HUDEP-2 (cell line): ENCODE data around the gene SLC12A2.
A peak's percentile ranks its signal among the peaks of the same experiment; 100 is the strongest.

Experiments used
- DNase-seq, 76 experiments: peaks; one replicate each; lab custom pipeline; 2025; ENCODE audit not compliant: unreplicated experiment in 76 of 76; lab: John Stamatoyannopoulos, UW

Gene SLC12A2

DNA sequence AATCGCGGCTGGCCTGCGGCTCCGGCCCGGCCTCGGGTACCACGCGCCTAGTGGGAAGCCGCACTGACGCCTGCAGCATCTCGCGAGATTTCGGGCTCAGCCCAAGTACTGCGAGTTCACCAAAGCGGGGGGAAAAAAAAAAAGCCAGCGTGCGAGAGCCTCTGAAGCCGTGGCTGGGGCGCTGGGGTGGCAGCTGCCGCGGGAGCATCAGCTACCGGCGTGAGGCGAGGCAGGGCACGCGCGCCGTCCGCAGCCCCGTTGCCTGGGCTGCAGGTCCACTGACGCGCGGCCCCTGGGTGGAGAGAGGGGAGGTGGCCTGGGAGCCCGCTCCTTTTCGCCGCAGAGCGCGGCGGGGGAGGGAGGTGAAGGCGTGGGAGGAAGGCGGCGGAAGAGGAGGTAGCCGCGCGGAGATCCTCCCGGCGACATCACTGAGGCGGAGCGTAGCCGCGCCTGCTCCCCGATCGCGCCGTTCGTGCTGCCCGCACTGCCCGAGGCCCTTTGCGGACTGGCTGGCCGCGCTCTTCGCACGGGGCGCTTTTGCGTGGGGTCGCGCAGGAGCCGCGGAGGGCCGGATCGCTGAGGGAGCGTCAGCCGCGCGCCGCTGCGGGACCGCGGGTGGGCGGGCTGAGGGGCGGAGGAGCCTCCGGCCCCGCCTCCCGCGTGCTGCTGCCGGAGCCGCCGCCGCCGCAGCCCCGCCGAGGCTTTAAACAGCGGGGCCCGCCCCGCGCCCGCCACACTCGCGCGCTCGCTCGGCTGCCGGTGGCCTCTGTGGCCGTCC, at the start of gene SLC12A2:
Gene SLC12A2 (plus strand): TSS at position 734 of the 778 bp plus-strand sequence. CDS start 189 bp downstream, outside the sequence.
- peak in 75 of 76 experiments; percentile 28 to 88 (median 76) for DNase-seq

DNA sequence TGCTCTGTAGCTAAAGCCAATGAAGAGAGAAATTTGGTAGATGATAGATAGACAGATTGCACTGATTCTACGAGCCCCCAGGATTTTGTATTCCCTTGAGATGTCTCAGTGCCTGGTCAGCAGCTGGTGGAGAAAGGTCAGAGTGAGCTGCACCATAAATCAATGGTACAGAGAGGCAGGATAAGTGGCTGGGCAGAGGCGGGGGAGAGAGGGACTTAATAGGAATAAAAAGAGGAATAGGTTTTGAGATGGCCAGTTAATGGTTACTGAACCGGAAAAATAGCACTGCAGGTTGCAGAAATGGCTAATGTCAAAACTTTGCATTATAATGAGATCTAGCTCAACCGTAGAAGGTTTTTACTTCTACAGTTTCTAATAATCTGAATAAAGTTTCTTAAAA, 47.9 kb upstream of the SLC12A2 start:
- no peak for DNase-seq

DNA sequence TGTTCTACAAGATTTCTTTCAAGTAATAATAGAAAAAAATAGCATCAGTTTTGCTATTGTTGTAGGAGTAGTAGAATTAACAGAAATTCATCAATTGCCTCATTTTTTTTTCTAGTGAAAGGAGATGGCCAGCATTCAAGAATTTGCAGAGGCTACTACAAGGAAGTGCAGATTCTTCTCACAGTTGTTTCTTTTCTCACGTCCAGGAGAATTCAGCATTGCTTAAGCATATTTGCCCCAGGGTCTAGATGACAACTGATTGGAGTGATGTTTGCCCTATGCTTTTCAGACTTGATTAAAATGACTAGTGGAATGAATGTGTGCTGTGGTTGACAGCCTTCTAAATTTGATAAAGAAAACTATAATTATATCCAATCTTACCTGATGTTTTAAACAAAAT, 46.6 kb upstream of the SLC12A2 start:
- no peak for DNase-seq

DNA sequence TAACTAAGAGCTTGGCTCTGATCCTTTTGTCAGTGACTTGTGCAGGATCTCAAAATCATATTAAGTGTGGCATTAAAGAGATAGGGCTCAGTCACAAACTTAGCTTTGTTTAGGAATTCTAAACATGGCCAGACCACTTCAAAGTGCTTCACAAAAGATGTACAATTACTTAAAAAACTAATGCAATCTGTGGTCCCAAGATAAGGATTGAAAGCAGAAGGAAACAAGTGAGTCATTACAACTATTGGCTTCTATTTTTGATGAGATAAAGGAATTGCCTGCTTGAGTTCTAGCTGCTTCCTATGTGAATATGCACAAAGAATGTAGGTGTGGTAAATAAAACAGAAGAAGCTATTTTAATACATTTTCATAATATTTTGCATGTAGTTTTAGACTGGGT, 44.9 kb upstream of the SLC12A2 start:
- peak in 28 of 76 experiments; percentile 2 to 68 (median 25) for DNase-seq

DNA sequence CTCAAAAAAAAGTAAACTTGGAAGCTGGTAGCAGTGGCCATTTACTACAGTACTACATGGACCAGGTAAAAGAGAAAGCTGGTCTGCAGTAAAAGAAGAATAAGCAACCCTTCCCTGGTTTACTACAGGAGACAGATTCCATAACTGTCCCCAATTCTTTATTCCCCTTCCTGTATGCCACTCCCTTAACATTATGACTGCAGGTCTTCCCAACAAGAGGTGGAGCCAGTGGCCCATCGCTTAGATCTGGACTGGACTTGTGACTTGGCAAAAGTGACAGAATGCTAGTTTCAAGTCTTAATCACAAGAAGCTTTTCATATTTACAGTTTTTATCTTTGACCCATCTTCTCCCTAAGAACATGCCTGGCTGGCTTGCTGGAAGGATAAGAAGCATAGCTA, 42.6 kb upstream of the SLC12A2 start:
- peak in 4 of 76 experiments; percentile 0 to 5 (median 2) for DNase-seq

DNA sequence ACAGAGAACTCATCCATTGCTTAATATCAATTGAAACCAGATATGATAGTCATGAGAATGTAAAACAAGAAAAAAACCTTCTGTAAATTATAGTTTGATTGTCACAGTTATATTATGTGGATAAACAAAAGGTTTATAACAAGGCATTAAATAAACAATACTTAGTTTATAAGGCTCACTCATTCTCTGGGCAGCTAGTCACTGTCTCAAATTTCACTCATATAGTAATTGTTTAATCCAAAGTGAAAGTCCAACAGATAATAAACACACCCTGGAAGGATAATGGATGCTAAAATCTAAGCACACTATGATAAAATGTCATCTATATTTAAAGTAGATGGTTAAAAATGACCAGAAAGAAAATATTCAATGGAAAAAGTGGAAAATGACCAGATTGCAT, 30.8 kb upstream of the SLC12A2 start:
- no peak for DNase-seq

DNA sequence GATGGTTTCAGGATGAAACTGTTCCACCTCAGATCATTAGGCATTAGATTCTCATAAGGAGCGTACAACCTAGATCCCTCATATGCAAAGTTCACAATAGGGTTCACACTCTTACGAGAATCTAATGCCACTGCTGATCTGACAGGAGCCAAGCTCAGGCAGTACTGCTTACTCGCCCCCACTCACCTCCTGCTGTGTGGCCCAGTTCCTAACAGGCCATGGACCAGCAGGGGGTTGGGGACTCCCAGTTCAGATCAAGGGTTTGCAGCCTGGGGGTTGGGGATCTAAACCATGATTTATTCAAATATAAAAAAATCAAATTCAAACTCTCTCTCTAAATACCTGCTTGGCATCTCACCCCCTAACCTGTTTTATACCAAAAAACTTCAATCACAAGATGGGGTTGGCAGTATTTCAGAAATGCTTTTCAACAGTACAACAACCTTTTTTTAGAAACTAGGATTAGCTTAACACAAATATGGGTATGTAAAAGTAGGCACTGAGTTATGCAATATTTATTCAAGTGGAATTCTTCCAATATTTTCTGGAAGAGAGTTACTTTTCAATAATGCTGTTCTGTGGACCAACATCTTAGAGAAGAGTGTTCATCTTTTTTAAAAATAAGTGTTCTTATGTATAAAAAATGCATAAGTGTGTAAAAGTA, 30.1 kb upstream of the SLC12A2 start:
- no peak for DNase-seq

DNA sequence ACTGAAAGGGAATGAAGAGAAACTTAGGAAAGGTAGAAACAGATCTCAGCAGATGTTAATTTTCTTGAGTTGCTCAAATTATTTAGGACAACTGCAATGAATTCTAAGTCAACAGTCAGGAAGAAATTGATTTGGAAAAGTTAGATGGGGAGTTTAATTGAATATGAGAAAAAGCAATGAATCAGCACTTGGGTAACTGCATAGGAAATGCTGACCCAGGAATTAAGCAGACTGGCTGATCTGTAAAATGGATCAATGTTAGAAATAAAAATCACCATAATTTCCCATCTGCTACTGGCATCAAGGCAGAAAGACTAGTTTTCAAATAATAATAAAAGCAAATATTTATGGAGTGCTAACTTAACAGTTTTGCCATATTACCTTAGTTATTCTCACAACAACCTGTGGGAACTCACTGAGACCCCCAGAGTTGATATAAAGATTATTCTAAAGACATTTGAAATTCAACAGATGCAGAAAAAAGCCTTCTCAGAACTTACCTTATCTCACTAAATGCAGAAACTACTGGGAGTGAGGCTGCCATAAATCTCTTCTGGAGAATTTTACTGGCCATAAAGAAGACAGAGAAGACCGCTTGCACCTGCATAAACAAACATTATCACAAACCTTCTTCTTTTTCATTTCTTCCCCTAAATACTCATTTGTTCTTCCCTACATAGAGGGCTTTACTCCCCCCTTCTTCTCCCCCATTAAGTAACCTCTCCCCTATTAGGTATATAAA, 22.8 kb upstream of the SLC12A2 start:
- DNase-seq = no peak

DNA sequence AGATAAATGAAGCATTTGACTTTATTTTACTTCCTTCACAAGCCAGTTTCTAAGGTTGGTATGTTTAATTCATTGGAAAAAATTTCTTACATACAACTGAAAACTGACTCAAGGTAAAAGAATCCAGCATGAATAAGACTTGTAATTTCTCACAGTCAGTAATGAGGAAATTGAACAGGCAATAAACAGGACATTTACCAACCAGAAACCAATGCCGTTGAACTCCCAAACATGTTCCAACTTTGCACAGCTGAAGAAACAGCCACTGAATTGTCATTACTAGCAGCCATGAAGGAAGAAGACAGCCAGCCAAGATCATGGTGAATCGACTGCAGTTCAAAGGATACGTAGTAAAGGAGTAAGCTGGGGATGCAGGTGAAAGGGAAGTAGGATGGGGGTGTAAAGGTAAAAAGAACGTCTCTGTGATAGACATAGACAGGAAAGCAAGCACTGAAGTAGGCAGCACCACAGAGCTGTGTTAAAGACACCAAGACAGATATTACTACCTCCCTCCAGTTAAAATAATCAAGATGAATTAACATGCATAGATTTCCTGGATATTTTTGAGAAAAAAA, 21.3 kb upstream of the SLC12A2 start:
- DNase-seq = no peak

DNA sequence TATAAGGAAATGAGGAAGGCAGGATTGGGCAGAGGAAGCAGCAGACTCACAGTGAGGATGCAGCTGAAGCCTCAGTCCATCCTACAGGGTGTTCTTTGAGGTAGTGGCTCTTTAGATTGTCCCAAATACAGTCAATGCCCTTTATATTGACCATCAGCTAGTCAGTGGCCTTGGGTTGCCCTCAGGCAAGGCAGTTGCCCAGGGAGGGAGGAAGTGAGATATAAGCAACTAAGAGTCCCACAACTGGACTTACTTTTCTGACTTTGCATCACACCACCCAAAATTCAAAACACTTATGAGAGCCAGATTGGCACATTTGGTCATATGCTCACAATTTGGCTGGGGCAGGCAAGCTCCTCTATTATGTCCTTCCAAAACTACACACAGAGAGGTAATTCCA, 9.4 kb upstream of the SLC12A2 start:
- DNase-seq = no peak

DNA sequence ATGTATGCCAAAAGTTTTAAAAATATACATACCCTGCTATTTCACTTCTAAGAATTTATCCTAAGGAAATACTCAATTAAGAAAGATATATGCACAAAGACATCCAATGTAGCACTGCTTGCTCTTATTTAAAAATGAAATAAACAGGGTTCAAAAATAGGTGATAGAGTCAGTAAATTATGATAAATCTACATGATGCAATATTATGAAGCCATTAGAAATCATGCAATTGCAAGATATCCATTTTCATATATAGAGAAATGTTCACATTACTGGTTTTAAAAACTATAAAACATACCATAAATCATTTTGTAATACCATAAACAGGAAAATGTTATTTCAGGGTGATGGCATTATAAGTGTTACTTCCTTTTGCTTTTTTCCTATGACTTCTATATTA, 8.6 kb upstream of the SLC12A2 start:
- no peak for DNase-seq

DNA sequence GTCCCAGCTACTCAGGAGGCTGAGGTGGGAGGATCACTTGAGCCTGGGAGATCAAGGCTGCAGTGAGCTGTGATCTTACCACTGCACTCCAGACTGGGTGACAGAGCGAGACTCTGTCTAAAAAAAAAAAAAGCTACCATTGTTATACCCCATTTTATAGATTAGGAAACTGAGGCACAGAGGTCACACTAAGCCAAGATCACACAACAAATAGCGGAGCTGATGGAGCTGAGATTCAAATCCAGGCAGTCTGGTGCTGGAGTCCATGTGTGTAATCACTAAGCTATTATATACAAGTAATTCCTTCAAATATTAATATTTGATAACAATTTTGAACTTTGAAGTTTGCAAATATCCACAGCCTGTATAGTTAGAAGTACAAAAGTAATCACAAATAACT, 6.0 kb upstream of the SLC12A2 start:
- DNase-seq = no peak

DNA sequence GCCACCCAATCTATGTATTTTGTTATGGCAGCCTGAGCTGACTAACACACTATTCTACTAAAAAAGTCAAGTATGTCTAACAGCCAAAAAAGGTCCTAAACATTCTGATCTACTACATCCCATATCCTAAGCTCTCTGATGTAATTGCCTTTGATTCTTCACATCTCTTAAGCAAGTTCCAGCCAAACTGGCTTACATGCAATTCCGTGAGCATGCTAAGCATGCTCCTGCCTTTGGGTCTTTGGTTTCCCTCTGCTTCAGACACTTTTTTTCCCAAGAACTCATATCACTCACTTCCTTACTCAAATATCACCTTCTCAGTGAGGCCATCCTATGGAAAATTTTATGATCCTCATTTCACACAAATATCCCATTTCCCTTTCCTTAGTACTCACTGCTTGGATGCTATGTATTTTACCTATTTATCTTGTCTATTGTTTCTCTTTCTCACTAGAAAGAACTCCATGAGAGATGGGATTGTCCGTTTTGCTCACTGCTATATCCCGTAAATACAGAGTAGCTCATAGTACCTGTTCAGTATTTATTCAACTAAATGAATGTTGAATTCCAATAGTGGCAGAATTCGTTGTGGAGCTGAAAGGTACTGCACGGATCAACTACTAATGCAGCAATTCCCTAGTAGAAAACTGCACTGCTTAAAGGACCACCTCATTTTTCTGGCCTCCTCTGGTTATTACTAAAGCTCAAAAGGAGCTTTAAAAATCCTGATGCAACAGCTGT, 2.3 kb upstream of the SLC12A2 start:
- no peak for DNase-seq

DNA sequence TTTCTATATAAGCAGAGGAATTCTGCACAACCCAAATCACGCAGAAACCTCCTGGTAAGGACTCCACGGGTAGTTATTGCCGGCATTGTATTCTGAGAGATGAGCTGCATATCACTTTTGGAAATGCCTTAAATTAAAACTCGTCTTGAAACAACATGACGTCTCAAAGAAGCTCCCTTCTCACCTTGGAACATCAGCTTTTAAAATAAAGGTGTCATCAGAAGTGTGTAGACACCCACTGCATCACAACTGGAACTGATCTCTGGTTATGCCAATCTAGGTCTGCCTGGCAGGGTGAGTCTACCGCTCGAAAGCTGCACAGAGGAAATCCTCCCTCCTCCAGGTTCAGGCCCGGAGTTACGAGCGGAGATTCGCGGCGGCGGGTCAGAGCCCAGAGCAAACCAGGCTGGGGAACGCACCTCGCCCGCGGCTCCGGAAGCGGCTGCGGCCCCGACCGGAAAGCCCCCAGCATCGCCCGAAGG, 974 bp upstream of the SLC12A2 start:
- peak in 4 of 76 experiments; percentile 44 to 71 (median 62) for DNase-seq

DNA sequence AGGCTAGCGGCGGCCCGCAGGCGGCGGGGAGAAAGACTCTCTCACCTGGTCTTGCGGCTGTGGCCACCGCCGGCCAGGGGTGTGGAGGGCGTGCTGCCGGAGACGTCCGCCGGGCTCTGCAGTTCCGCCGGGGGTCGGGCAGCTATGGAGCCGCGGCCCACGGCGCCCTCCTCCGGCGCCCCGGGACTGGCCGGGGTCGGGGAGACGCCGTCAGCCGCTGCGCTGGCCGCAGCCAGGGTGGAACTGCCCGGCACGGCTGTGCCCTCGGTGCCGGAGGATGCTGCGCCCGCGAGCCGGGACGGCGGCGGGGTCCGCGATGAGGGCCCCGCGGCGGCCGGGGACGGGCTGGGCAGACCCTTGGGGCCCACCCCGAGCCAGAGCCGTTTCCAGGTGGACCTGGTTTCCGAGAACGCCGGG, 253 bp downstream of the SLC12A2 start:
- DNase-seq = peak in 5 of 76 experiments; percentile 18 to 53 (median 33)

DNA sequence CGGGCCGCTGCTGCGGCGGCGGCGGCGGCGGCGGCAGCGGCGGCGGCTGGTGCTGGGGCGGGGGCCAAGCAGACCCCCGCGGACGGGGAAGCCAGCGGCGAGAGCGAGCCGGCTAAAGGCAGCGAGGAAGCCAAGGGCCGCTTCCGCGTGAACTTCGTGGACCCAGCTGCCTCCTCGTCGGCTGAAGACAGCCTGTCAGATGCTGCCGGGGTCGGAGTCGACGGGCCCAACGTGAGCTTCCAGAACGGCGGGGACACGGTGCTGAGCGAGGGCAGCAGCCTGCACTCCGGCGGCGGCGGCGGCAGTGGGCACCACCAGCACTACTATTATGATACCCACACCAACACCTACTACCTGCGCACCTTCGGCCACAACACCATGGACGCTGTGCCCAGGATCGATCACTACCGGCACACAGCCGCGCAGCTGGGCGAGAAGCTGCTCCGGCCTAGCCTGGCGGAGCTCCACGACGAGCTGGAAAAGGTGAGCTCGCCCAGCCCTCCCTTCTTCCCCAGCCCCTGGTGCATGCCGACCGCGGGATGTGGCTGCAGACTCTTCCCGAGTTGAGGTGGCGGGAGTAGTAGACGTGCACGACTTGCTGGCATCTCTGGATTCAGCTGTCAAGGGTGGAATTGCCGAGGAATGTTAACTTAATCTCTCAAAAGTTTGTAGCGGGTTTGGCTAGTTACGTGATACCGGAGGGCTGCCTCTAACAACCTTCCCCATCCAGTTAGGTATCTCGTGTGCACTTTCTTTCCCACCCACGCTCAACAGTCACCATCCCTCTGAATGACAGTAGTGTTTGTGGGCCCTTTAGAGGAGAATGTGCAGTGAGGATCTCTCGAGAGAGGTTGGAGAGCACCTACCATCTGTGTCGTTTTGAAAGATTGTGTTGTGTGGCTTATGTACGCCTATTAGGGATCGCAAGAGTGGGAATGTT, 932 bp downstream of the SLC12A2 start:
- DNase-seq = peak in 30 of 76 experiments; percentile 0 to 43 (median 14)

DNA sequence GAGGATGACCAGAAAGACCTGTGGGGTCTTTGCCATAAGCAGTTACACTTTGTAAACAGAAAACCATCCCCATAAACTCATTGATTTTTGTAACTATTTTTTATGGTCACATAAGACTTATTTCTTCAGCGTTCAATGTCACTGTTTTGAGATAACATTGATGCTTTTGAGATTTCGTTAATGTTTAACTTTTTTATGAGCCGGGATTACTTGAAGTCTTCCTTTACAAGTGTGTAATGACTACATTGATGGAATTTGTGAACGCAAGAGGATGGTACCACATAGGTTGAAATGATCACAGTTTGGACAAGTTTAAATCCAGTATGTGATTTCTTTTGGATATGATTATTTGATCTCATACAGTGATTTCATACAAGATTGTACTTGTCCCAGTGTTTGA, 1.8 kb downstream of the SLC12A2 start:
- no peak for DNase-seq

DNA sequence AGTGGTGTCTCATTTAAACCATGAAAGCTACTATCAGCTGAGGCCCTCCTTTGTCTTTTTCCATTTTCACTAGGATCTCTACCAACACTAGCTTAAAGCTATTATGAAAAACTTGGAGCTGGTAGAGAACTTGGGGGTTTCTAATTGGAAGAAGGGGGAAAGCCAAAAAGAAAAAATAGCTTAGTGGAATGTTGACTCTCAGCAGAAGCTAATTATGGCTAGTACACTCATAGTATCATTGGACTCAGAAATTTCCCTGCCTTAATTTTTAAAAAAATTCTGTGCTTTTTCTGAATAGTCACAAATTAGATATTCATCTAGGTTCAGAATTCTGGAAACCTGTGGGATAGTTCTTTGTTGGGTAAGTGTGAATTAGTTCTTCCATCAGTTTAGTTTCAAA, 8.0 kb downstream of the SLC12A2 start:
- no peak for DNase-seq

DNA sequence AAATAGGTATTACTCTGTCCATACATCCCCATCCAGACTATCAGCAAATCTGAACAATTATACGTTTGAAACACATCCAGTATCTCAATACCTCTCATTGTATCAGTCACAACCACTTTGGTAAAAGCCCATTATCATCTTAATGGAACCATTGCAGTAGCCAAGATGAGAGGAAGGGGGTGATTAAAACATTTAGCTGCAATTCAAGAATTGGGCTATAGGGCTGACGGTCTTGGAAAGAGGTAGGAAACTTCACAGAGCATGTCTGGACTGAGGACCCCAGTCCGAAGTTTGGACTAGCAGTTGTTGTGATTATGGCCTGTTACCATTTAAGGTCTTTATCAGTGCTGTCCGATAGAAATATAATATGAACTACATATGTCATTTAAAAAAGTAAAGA, 8.6 kb downstream of the SLC12A2 start:
- DNase-seq = no peak
